WTC11 (cell line): Measurements from ENCODE around the gene SRGAP1. TPM values are rescaled to one million over a fixed set of nuclear protein-coding genes. Genes with fewer than 3 reads are reported as not detected.

Experiments
- ATAC-seq: fragments of 200-7000 bp; cut with Tn5 transposase; 2 replicates; pipeline ENCODE4 v1.10.0; 2021; ENCODE audit warnings: mild to moderate bottlenecking, moderate library complexity
- CTCF ChIA-PET: fragments of 300-600 bp; sonication (Branson Sonifier 250); formaldehyde crosslinking; loops from one replicate; lab custom pipeline; 2021; ENCODE audit warnings: antibody characterized with exemption; lab: Charles Lee
- POLR2A ChIA-PET: fragments of 350-600 bp; sonication (Branson Sonifier 250); formaldehyde crosslinking; loops from one replicate; lab custom pipeline; 2021; ENCODE audit warnings: antibody characterized with exemption; lab: Charles Lee
- DNase-seq: peaks from one replicate; pipeline ENCODE4 v3.0.0; 2021; ENCODE audit warnings: low spot score
- H3K27ac Mint-ChIP-seq: 2 replicates; pipeline ENCODE4 v1.8.0; 2021; ENCODE audit warnings: mixed read lengths
- H3K27me3 Mint-ChIP-seq: 2 replicates; pipeline ENCODE4 v1.8.0; 2021; ENCODE audit warnings: low read depth, mild to moderate bottlenecking, moderate library complexity, mixed read lengths
- H3K36me3 Mint-ChIP-seq: 2 replicates; pipeline ENCODE4 v1.8.0; 2021; ENCODE audit warnings: mixed read lengths
- H3K4me1 Mint-ChIP-seq: 2 replicates; pipeline ENCODE4 v1.8.0; 2022; ENCODE audit warnings: mixed read lengths
- H3K4me3 Mint-ChIP-seq: 2 replicates; pipeline ENCODE4 v1.8.0; 2021; ENCODE audit warnings: mild to moderate bottlenecking, moderate library complexity, mixed read lengths
- H3K9me3 Mint-ChIP-seq: 2 replicates; pipeline ENCODE4 v1.8.0; 2021; ENCODE audit warnings: mixed read lengths
- FOXJ3 ChIP-seq: sonication (generic); formaldehyde crosslinking; IDR thresholded peaks from 2 replicates; pipeline ENCODE4 v1.9.0; 2021; ENCODE audit warnings: missing genetic modification reagents, mild to moderate bottlenecking, borderline replicate concordance
- GRHL2 ChIP-seq: fragments of 250-450 bp; sonication (Bioruptor Pico); IDR thresholded peaks from 2 replicates; pipeline ENCODE4 v1.8.0; 2022; ENCODE audit warnings: mild to moderate bottlenecking, moderate library complexity; ENCODE audit not compliant: insufficient replicate concordance, severe bottlenecking
- GTF2I ChIP-seq: fragments of 250-450 bp; sonication (Bioruptor Pico); conservative IDR thresholded peaks from 2 replicates; pipeline ENCODE4 v1.4.0; 2021; ENCODE audit warnings: mild to moderate bottlenecking
- MYBL2 ChIP-seq: sonication (generic); formaldehyde crosslinking; IDR thresholded peaks from 2 replicates; pipeline ENCODE4 v1.8.1; 2023; ENCODE audit warnings: mild to moderate bottlenecking, moderate library complexity, missing genetic modification reagents
- NFATC4 ChIP-seq: fragments of 250-450 bp; sonication (Bioruptor Pico); IDR thresholded peaks from 2 replicates; pipeline ENCODE4 v1.9.0; 2021; ENCODE audit warnings: mild to moderate bottlenecking
- NFE2L1 ChIP-seq: sonication (generic); formaldehyde crosslinking; IDR thresholded peaks from 2 replicates; pipeline ENCODE4 v1.8.1; 2023; ENCODE audit warnings: missing genetic modification reagents
- NR3C1 ChIP-seq: sonication (generic); formaldehyde crosslinking; conservative IDR thresholded peaks from 2 replicates; pipeline ENCODE4 v1.8.1; 2023; ENCODE audit warnings: low read depth, mild to moderate bottlenecking, missing genetic modification reagents
- TCF7 ChIP-seq: sonication (generic); formaldehyde crosslinking; IDR thresholded peaks from 2 replicates; pipeline ENCODE4 v1.8.0; 2022; ENCODE audit warnings: mild to moderate bottlenecking, low read depth, missing genetic modification reagents, moderate library complexity
- TEAD1 ChIP-seq: sonication (generic); formaldehyde crosslinking; IDR thresholded peaks from 2 replicates; pipeline ENCODE4 v1.8.0; 2022; ENCODE audit warnings: mild to moderate bottlenecking, missing genetic modification reagents
- TP53 ChIP-seq: sonication (generic); formaldehyde crosslinking; IDR thresholded peaks from 2 replicates; pipeline ENCODE4 v1.8.1; 2023; ENCODE audit warnings: mild to moderate bottlenecking, missing genetic modification reagents
- ZNF317 ChIP-seq: sonication (generic); formaldehyde crosslinking; IDR thresholded peaks from 2 replicates; pipeline ENCODE4 v1.8.1; 2023; ENCODE audit warnings: low read depth, mild to moderate bottlenecking, moderate library complexity, missing genetic modification reagents, borderline replicate concordance
- total RNA-seq: library from RNA; stranded (reverse); gene quantifications from 3 replicates; pipeline ENCODE4 v1.2.3, GENCODE V29; 2021
- TF ChIP-seq, protein P1 (sequence below): fragments of 250-450 bp; sonication (Bioruptor Pico); IDR thresholded peaks from 2 replicates; pipeline ENCODE4 v1.8.0; 2021; ENCODE audit warnings: mild to moderate bottlenecking
- TF ChIP-seq, protein P2 (sequence below): sonication (generic); formaldehyde crosslinking; IDR thresholded peaks from 2 replicates; pipeline ENCODE4 v1.8.1; 2023; ENCODE audit warnings: mild to moderate bottlenecking, missing genetic modification reagents, borderline replicate concordance
- TF ChIP-seq, protein P3 (sequence below): sonication (generic); formaldehyde crosslinking; IDR thresholded peaks from 2 replicates; pipeline ENCODE4 v1.8.1; 2022; ENCODE audit warnings: mild to moderate bottlenecking, moderate library complexity, missing genetic modification reagents
- TF ChIP-seq, protein P4 (sequence below): sonication (generic); formaldehyde crosslinking; IDR thresholded peaks from 2 replicates; pipeline ENCODE4 v1.8.1; 2022; ENCODE audit warnings: low read depth, mild to moderate bottlenecking, moderate library complexity, missing genetic modification reagents, borderline replicate concordance
- TF ChIP-seq, protein P5 (sequence below): sonication (generic); formaldehyde crosslinking; IDR thresholded peaks from 2 replicates; pipeline ENCODE4 v1.8.0; 2022; ENCODE audit warnings: mild to moderate bottlenecking, missing genetic modification reagents
- TF ChIP-seq, protein P6 (sequence below): sonication (generic); formaldehyde crosslinking; IDR thresholded peaks from 2 replicates; pipeline ENCODE4 v1.8.1; 2023; ENCODE audit warnings: mild to moderate bottlenecking, missing genetic modification reagents
- TF ChIP-seq, protein P7 (sequence below): fragments of 250-450 bp; sonication (Bioruptor Pico); conservative IDR thresholded peaks from 2 replicates; pipeline ENCODE4 v1.9.0; 2021; ENCODE audit warnings: mild to moderate bottlenecking
- TF ChIP-seq, protein P8 (sequence below): sonication (generic); formaldehyde crosslinking; IDR thresholded peaks from 2 replicates; pipeline ENCODE4 v1.8.1; 2022; ENCODE audit warnings: missing genetic modification reagents, borderline replicate concordance
- TF ChIP-seq, protein P9 (sequence below): sonication (generic); formaldehyde crosslinking; IDR thresholded peaks from 2 replicates; pipeline ENCODE4 v1.8.1; 2022; ENCODE audit warnings: low read depth, missing genetic modification reagents, borderline replicate concordance

SRGAP1 gene
- total RNA-seq, 1 experiment from 2014 or later: 10.3 TPM

DNA sequence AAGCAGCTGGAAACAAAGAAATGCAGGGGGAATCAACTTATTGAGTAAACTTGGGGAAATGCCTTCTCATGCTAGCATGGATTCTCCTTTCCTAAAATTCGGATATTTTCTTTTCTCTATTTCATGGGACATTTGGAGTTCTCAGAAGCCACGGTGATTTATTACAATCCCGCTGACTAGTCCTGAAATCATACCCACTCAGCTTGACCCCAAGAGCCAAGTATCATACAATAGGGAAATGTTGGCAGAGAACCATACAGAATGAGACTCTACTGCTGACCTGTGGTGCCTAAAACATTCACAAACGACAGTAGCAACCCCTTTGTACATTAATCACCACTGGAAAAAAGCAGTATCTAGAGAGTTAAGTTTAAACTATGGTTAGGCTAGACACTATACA is 265.2 kb downstream of the SRGAP1 start (continued):
- TF ChIP-seq, protein P1, sequence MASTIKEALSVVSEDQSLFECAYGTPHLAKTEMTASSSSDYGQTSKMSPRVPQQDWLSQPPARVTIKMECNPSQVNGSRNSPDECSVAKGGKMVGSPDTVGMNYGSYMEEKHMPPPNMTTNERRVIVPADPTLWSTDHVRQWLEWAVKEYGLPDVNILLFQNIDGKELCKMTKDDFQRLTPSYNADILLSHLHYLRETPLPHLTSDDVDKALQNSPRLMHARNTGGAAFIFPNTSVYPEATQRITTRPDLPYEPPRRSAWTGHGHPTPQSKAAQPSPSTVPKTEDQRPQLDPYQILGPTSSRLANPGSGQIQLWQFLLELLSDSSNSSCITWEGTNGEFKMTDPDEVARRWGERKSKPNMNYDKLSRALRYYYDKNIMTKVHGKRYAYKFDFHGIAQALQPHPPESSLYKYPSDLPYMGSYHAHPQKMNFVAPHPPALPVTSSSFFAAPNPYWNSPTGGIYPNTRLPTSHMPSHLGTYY: no peak
- TF ChIP-seq ZNF317 (CRISPR knock-in tag) (no peak), NFATC4 (no peak)
- TF ChIP-seq, protein P2, sequence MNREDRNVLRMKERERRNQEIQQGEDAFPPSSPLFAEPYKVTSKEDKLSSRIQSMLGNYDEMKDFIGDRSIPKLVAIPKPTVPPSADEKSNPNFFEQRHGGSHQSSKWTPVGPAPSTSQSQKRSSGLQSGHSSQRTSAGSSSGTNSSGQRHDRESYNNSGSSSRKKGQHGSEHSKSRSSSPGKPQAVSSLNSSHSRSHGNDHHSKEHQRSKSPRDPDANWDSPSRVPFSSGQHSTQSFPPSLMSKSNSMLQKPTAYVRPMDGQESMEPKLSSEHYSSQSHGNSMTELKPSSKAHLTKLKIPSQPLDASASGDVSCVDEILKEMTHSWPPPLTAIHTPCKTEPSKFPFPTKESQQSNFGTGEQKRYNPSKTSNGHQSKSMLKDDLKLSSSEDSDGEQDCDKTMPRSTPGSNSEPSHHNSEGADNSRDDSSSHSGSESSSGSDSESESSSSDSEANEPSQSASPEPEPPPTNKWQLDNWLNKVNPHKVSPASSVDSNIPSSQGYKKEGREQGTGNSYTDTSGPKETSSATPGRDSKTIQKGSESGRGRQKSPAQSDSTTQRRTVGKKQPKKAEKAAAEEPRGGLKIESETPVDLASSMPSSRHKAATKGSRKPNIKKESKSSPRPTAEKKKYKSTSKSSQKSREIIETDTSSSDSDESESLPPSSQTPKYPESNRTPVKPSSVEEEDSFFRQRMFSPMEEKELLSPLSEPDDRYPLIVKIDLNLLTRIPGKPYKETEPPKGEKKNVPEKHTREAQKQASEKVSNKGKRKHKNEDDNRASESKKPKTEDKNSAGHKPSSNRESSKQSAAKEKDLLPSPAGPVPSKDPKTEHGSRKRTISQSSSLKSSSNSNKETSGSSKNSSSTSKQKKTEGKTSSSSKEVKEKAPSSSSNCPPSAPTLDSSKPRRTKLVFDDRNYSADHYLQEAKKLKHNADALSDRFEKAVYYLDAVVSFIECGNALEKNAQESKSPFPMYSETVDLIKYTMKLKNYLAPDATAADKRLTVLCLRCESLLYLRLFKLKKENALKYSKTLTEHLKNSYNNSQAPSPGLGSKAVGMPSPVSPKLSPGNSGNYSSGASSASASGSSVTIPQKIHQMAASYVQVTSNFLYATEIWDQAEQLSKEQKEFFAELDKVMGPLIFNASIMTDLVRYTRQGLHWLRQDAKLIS (CRISPR knock-in tag): no peak

DNA sequence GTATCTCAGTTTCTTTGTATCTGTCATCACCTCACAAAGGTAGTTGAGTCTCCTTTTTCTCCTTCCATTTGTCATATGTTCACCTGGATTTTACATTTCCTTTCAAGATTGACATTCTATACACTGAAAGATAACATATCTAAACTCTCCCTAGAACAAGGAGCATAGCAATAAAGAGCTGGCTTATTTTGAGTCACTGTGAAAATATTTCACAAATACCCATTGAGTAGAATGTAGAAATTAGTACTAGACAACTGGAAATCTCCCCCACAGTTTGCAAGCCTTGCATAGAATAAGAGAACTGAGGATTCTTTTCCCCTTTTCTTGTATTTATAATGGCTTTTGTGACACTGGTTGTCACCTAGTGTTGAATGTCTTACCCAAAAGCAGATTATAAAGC is 266.4 kb downstream of the SRGAP1 start:
- peaks cover 12% of the 10 kb centered on the region for H3K36me3 Mint-ChIP-seq
- TF ChIP-seq, protein P3, sequence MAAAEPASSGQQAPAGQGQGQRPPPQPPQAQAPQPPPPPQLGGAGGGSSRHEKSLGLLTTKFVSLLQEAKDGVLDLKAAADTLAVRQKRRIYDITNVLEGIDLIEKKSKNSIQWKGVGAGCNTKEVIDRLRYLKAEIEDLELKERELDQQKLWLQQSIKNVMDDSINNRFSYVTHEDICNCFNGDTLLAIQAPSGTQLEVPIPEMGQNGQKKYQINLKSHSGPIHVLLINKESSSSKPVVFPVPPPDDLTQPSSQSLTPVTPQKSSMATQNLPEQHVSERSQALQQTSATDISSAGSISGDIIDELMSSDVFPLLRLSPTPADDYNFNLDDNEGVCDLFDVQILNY (CRISPR knock-in tag): no peak
- TF ChIP-seq, protein P4, sequence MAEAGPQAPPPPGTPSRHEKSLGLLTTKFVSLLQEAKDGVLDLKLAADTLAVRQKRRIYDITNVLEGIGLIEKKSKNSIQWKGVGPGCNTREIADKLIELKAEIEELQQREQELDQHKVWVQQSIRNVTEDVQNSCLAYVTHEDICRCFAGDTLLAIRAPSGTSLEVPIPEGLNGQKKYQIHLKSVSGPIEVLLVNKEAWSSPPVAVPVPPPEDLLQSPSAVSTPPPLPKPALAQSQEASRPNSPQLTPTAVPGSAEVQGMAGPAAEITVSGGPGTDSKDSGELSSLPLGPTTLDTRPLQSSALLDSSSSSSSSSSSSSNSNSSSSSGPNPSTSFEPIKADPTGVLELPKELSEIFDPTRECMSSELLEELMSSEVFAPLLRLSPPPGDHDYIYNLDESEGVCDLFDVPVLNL (CRISPR knock-in tag): no peak
- TF ChIP-seq TP53 (CRISPR knock-in tag) (no peak), NFE2L1 (CRISPR knock-in tag) (no peak), ZNF317 (CRISPR knock-in tag) (no peak), TCF7 (CRISPR knock-in tag) (no peak), MYBL2 (CRISPR knock-in tag) (no peak), NR3C1 (CRISPR knock-in tag) (no peak), FOXJ3 (CRISPR knock-in tag) (no peak), GTF2I (no peak), TEAD1 (CRISPR knock-in tag) (no peak), NFATC4 (no peak), GRHL2 (CRISPR knock-in tag) (no peak)
- TF ChIP-seq, protein P5, sequence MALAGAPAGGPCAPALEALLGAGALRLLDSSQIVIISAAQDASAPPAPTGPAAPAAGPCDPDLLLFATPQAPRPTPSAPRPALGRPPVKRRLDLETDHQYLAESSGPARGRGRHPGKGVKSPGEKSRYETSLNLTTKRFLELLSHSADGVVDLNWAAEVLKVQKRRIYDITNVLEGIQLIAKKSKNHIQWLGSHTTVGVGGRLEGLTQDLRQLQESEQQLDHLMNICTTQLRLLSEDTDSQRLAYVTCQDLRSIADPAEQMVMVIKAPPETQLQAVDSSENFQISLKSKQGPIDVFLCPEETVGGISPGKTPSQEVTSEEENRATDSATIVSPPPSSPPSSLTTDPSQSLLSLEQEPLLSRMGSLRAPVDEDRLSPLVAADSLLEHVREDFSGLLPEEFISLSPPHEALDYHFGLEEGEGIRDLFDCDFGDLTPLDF (CRISPR knock-in tag): no peak
- TF ChIP-seq, protein P6, sequence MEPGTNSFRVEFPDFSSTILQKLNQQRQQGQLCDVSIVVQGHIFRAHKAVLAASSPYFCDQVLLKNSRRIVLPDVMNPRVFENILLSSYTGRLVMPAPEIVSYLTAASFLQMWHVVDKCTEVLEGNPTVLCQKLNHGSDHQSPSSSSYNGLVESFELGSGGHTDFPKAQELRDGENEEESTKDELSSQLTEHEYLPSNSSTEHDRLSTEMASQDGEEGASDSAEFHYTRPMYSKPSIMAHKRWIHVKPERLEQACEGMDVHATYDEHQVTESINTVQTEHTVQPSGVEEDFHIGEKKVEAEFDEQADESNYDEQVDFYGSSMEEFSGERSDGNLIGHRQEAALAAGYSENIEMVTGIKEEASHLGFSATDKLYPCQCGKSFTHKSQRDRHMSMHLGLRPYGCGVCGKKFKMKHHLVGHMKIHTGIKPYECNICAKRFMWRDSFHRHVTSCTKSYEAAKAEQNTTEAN (CRISPR knock-in tag): no peak
- TF ChIP-seq, protein P7, sequence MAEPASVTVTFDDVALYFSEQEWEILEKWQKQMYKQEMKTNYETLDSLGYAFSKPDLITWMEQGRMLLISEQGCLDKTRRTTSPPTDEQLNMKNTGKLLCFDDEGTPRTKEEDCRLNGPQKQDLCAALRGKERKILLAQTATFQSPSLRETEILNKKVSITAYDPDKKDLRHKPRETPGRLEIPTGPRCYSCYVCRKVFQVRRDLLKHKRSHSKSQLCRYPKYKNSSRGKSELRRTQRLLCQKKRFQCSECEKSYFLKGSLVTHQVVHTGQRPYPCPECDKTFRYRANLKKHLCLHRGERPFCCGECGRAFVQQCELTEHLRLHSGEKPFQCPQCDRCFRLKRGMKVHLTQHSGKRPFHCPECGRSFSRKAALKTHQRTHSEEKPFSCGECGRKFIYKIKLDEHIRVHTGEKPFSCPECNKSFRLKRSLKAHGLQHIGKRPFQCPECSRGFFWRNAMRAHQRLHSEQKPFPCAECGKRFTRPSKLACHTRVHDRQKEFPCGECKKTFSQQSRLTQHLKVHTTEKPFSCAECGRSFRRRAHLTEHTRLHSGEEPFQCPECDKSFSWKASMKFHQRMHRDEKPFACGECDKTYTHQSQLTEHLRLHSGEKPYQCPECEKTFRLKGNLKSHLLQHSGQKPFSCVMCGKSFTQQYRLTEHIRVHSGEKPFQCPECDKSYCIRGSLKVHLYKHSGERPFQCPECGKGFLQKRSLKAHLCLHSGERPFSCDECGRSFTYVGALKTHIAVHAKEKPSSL (CRISPR knock-in tag): no peak
- TF ChIP-seq, protein P8, sequence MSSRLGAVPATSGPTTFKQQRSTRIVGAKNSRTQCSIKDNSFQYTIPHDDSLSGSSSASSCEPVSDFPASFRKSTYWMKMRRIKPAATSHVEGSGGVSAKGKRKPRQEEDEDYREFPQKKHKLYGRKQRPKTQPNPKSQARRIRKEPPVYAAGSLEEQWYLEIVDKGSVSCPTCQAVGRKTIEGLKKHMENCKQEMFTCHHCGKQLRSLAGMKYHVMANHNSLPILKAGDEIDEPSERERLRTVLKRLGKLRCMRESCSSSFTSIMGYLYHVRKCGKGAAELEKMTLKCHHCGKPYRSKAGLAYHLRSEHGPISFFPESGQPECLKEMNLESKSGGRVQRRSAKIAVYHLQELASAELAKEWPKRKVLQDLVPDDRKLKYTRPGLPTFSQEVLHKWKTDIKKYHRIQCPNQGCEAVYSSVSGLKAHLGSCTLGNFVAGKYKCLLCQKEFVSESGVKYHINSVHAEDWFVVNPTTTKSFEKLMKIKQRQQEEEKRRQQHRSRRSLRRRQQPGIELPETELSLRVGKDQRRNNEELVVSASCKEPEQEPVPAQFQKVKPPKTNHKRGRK (CRISPR knock-in tag): no peak
- TF ChIP-seq, protein P9, sequence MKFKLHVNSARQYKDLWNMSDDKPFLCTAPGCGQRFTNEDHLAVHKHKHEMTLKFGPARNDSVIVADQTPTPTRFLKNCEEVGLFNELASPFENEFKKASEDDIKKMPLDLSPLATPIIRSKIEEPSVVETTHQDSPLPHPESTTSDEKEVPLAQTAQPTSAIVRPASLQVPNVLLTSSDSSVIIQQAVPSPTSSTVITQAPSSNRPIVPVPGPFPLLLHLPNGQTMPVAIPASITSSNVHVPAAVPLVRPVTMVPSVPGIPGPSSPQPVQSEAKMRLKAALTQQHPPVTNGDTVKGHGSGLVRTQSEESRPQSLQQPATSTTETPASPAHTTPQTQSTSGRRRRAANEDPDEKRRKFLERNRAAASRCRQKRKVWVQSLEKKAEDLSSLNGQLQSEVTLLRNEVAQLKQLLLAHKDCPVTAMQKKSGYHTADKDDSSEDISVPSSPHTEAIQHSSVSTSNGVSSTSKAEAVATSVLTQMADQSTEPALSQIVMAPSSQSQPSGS (CRISPR knock-in tag): no peak
- no peak overlapping the region for H3K4me3 Mint-ChIP-seq
- no peaks in the 10 kb centered on the region for H3K27me3 Mint-ChIP-seq
- ChIA-PET POLR2A (no interaction called here), CTCF (no interaction called here)
- no peak overlapping the region for H3K27ac Mint-ChIP-seq
- DNase-seq (no peak), ATAC-seq (no peak)
- peaks cover 4% of the 10 kb centered on the region for H3K9me3 Mint-ChIP-seq
- no peaks in the 10 kb centered on the region for H3K4me1 Mint-ChIP-seq
